ENCODE data around the gene SMARCD1.
"Not testable (repeated sequence)": the region's sequence is repeated elsewhere in the genome, so short reads cannot be mapped to it uniquely, and the experiment has no call there.

Gene SMARCD1

DNA sequence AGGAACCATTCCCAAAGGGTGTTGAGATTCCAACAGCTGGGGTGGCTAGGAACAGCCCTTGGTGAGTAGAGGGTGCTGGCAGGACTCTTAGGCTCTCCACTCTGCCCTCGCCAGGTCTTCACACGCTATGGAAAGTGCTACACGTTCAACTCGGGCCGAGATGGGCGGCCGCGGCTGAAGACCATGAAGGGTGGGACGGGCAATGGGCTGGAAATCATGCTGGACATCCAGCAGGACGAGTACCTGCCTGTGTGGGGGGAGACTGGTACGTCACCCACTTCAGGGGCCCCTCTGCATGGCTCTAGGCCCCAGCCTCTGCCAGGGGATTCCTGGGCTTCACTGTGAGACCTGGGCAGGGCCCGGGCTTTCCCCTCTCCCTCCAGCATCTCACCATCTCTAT lies 8.0 kb upstream of the SMARCD1 start:
- no peak for DNase-seq (ENCODE audit: low read depth in 2 of 2)

DNA sequence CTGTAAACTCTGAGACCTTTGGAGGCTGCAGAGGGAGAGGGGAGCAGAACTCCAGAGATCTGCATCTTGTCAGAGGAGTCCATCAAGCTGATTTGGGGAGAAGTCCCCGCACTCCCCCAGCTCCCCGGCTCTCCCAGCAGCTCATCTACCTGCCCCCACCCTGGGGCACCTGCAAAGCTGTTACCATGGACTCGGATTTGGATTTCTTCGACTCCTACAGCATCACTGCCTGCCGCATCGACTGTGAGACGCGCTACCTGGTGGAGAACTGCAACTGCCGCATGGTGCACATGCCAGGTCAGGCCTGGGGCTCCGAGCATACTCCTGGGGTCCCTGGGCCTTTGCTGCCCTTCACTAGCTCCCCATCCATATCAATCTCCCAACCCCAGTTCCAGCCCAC lies 6.9 kb upstream of the SMARCD1 start:
- DNase-seq (ENCODE audit: low read depth in 2 of 2), result no peak

DNA sequence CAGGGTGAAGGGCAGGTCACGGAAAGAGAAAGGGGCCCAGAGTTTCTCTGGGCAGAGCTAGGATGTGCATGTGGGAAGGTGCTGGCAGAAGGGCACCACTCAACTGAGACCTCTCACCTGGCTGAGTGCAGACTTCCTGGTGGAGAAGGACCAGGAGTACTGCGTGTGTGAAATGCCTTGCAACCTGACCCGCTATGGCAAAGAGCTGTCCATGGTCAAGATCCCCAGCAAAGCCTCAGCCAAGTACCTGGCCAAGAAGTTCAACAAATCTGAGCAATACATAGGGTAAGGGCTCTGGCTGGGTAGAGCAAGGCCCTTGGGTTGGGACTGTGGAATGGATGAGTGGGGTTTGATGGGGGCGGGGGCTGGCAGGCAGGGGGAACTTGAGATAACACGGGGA lies 5.4 kb upstream of the SMARCD1 start:
- DNase-seq (ENCODE audit: low read depth in 2 of 2), result no peak

DNA sequence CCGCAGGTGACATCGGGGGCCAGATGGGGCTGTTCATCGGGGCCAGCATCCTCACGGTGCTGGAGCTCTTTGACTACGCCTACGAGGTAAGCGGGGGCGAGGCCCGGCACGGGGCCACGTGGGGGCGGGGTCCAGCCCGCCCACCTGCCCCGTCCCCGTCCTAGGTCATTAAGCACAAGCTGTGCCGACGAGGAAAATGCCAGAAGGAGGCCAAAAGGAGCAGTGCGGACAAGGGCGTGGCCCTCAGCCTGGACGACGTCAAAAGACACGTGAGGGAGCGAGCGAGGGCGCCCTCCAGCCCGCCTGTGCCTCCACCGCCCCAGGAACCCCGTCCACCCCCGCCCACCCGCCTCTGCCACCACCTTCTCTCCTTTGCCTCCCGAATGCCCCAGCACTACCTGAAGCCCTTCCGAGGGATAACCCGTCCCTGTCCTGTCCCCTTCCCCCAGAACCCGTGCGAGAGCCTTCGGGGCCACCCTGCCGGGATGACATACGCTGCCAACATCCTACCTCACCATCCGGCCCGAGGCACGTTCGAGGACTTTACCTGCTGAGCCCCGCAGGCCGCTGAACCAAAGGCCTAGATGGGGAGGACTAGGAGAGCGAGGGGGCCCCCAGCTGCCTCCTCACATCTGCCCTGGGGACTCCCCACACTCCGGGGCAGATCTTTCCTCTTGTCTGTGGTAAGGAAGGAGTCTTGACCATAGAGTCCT lies 3.9 kb upstream of the SMARCD1 start:
- DNase-seq (ENCODE audit: low read depth in 2 of 2), result no peak

DNA sequence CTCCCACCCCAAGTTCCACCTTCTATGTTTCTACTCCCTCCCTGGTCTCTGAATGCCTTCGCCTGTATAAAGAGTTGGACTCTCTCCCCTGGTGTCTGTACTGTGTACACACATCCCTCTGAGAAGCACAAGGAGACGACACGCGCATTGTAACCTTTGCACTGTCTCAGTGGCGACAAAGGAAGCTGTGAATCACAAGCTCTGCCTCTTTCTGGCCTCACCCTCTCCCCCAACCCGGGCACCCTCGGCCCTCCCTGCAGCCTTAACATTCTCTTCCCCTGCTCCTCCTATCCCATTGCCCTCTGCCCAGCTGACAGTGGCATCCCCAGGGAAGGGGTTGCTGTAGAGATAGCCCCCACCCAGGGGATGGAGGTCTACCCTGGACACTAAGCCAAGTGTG lies 2.5 kb upstream of the SMARCD1 start:
- no peak for DNase-seq (ENCODE audit: low read depth in 2 of 2)

DNA sequence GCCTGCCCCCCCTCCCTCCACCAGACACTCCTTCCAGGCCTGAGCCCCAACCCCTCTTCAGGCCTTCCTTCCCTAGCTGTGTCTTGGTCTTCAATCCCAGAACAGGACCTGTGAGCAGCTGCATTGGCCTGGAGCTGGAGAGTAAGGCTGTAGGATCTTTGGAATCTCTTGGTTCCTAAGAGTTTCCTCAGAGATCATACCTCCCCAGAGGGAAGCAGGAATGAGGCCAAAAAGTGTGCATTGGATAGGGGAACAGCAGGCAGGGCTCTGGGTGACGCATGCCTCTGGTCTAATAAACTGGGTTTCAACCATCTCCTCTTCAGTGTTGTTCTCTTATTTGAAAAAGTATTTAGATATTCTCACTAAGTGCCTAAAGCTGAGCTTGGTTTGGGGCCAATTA lies 1.8 kb upstream of the SMARCD1 start:
- no peak for DNase-seq (ENCODE audit: low read depth in 2 of 2)

DNA sequence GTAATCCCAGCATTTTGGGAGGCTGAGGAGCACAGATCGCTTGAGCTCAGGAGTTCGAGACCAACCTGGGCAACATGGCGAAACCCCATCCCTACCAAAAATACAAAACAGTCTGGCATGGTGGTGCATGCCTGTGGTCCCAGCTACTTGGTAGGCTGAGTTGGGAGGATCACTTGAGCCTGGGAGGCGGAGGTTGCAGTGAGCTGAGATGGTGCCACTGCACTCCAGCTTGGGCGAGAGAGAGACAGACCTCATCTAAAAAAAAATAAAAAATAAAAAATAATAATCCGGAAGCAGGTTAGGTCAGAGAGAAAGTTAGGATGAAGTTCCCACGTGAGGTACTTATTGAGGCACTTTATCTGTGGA lies 750 bp upstream of the SMARCD1 start:
- DNase-seq (ENCODE audit: low read depth in 2 of 2), result not testable (repeated sequence)

DNA sequence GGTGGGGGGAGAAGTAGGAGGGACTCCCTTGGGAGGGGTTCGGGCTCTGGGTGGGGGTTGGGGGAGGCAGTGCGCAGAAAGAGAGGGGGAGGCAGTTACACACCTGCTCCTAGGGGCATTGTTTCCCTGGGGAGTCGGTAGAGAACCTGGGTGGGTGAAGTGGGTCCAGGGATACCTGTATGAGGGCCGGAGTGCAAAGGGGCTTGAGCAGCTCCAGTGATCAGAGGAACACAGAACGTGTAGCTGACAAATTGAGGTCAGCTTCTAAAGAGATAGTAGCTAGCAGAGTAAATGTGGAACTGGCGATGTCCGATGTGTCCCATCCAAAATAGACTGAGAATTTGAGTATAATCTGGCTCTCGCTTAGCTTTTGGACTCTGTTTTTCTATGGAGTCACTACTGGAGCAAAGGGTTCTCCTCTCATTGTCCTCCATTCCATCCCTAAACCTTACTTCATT lies 502 bp downstream of the SMARCD1 start:
- DNase-seq (ENCODE audit: low read depth in 2 of 2), result no peak

DNA sequence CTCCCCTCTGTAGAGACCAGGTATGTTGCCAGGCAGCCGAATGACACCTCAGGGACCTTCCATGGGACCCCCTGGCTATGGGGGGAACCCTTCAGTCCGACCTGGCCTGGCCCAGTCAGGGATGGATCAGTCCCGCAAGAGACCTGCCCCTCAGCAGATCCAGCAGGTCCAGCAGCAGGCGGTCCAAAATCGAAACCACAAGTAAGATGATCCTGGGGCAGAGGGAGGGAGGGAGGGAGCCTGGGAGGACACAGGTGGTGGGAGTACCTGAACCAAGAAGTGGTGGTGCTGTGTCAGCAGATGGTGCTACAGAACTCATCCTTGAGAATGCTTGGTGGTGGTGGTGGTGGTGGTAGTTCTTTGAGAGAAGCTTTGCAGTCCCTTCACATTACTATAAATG lies 1.0 kb downstream of the SMARCD1 start:
- no peak for DNase-seq (ENCODE audit: low read depth in 2 of 2)

DNA sequence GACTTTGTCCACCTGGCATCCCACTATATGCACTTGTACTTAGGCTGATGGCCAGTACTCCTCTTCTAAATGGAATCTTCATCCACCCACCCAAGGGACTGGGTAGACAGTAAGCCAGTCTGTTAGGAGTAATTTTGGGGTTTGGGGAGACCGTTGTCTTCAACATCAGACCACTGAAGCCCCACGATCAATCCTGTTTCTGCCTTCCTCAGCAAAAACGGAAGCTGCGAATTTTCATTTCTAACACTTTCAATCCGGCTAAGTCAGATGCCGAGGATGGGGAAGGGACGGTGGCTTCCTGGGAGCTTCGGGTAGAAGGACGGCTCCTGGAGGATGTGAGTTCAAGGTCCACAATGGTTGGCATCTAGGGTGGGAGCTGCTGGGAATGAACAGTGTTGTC lies 2.0 kb downstream of the SMARCD1 start:
- no peak for DNase-seq (ENCODE audit: low read depth in 2 of 2)

DNA sequence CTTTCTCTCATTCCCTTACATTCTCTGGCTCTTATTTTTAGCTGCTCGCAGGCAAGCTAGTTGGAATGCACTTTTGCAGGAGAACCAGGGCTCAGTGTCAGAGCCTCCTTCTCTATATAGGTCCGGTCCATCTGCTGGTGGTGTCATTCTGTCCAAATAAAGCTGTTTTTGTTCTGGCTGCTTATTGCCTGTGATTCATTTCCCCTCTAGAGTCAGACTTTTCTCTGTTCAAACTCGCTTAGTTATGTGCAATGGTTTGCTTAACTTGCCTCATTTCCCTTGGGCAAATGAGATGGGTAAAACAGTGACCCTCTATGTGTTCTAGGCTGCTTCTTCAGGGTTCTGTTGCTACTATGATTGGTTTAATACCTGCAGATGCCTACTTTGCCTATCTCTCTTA lies 2.9 kb downstream of the SMARCD1 start:
- DNase-seq (ENCODE audit: low read depth in 2 of 2), result no peak

DNA sequence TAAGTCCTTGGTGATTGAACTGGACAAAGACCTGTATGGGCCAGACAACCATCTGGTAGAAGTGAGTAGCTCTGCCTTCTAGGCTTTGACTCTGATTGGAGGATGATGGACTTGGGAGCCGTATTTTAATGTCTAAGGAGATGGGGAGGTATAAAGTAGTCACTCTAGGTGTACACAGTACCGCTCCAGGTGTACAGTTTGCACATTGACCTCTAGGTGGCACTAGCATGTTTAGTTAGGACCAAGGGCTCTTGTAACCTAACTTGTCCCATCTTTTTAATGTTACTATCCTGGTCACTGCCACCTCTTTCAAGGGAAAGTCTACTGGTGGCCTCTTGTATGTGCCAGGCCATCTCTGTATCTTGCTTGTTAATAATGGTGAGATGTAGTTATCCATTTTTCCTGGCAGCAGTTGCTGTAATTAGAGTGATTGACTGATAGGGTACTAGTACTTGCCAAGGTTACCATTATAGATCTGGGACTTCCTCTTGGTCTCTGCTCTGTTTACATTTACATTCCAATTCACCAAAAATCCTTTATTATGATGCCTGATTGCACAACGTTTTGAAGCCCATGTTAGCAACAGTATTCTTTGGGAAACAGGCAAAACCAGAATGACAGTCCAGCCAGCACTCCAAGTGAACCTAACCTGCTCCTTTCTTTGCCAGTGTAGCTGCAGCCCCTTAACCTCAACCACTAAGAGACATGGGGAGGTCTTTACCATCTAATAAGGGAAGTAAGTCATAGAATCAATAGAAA lies 3.6 kb downstream of the SMARCD1 start:
- DNase-seq (ENCODE audit: low read depth in 2 of 2), result peak in 1 of 2 donors; percentile 44

DNA sequence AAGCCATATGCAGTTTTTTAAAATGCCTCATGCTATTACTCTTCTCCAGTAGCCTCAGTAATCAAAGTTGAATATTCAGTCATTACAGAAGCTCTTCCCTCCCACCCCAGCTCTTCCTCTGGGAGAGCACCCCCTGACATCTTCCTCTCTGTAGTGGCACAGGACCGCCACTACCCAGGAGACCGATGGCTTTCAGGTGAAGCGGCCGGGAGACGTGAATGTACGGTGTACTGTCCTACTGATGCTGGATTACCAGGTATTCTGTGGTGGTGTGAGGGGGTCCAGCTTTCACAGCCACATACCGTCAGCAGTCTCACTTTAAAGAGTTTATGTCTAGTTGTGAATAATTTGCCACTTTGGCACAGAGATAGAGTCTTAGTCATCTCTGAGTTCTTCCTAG lies 4.6 kb downstream of the SMARCD1 start:
- no peak for DNase-seq (ENCODE audit: low read depth in 2 of 2)

DNA sequence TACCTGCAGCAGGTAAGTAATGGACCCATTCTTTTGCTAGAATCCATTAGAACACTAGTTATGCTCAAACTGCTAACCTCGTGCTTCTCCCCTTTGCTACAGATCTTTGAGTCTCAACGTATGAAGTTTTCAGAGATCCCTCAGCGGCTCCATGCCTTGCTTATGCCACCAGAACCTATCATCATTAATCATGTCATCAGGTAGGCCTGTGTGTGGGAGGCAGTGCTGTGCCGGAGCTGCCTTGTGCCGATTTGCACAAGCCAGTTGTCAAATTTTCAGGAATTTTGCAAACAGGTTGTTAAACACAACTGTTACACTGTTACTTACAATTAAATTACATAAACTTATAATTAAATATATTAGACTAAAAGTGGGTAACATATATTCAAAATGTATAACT lies 5.2 kb downstream of the SMARCD1 start:
- DNase-seq (ENCODE audit: low read depth in 2 of 2), result no peak

DNA sequence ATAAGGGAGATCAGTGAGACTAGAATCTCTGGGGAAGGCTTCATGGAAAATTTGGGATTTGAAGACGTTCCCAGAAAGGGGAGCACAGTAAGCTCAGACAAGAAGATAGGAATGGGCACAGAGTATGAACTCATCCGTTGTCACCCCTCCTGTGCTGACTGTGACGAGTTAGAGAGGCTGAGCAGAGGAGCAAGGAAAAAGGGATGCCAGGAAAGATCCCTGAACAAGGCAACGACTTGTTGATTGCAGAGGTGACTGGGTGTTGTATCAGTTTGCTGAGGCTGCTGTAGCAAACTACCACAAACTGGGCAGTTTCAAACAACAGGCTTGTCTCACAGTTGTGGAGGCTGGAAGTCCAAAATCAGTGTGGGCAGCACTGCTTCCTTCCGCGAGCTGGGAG lies 12.8 kb downstream of the SMARCD1 start:
- DNase-seq (ENCODE audit: low read depth in 2 of 2), result no peak

DNA sequence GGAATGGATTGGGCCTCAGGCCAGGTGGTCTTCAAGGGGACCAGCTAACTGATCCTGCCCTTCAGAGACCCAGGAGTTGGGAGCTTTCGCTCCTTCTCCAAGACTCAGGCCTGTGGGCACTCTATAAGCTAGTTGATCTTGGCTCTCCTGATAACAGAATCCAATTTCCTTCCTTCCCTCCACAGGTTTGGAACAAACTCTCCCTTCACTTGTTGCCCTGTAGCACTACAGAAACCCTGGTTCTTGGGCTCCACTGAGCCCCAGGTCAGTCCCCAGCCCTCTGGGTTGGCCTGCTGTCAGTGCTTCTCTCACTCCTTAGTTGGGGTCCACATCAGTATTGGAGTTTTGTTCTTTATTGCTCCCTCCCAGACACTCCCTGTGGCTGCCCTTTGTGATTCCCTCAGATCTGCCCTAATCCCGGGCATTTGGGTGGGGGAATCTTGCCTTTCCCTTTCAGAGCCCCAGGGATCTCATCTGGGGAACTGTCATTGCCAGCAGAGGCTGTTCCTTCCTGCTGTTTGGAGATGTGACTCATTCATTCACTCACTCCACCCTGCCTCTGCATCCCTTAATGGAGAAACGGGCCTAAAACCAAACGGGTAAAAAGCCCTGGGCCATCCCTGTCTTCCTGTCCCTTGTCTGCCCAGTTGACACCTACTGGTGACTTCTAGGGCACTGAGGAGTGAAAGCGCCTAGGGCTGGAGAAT lies 14.3 kb downstream of the SMARCD1 start:
- DNase-seq (ENCODE audit: low read depth in 2 of 2), result no peak

DNA sequence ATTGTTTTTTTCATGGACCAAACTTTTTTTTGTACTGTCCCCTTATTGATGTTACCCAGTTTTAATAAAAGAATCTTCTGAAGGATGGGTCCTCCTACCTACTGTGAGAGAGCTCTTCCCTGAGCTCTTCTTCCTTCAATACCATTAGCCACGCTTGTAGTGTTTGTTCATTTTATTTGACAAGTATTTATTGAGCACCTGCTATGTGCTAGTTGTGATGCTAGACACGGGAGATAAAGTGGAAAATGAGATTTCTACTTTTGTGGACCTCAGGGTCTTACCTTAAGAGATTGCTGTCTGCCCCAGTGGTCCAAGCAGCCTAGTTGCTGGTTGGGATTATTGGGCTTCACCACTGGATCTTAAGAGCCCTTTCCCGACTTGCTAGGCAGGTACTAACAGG lies 15.4 kb downstream of the SMARCD1 start:
- no peak for DNase-seq (ENCODE audit: low read depth in 2 of 2)

DNA sequence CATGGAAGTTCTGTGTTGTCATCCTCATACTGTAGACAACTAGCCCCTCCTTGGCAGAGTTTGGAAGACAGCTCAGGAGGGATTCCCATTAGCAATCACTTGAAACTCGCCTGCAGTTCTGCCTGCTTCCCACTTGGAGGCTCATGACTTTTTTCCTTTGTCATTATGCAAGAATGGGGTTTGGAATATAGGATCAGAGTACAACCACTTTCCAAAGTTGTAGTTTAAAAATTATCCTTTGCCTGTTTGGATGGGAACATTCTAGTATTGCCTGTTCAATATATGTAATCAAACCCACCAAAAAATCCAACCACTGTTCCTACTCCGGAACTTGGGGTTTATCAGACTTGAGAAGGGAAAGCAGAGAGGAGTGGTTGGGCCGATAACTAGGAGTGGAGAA lies 16.5 kb downstream of the SMARCD1 start:
- no peak for DNase-seq (ENCODE audit: low read depth in 2 of 2)

DNA sequence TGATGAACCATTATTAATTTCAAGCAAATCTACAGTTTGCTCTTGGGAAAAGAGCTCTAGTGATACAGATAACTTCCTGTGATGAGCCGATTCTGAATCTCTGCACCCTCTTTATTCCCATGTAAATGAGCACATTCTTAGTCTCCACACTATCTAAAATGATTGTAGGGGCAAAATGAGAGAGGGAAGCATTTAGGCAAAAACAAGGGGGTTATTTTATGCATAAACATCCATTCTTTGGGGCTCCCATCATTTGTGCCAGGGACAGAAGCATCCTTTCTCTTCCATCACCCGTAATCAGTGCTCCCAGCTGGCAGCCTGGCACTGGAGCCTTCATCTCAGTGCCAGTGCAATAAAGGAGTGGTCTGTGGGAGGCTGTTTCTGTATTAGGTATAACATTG lies 17.0 kb downstream of the SMARCD1 start:
- no peak for DNase-seq (ENCODE audit: low read depth in 2 of 2)

DNA sequence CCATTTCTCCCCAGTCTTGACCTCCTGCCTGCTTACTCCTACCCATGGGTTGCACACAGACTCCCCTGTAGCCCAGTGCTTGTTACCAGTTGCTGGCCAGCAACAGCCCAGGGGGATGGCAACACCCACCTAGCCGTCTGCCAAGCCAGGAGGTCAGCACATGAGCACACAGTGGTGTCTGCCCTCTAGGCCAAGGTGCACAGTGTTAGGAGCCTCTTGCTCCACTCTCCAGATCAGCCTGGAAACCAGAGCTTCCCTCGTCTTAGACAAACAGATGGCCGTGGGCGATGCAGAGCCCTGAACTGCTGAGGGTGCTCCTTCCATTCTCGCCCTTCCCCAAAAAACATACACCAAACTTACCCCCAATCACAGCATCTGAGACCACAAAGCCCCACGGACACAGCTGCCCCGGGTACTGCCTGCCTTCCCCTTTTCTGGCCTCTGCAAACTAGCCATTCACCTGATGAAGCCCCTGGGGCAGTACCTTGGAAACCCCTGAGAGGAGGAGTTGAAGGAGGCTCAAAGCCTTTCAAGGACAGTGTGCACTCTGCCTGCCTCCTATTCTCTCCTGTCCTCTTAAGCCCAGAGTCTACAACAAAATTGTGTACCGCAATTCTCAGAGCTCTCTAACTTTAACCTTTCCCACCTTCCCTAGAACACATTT lies 17.6 kb downstream of the SMARCD1 start:
- DNase-seq (ENCODE audit: low read depth in 2 of 2), result no peak

DNA sequence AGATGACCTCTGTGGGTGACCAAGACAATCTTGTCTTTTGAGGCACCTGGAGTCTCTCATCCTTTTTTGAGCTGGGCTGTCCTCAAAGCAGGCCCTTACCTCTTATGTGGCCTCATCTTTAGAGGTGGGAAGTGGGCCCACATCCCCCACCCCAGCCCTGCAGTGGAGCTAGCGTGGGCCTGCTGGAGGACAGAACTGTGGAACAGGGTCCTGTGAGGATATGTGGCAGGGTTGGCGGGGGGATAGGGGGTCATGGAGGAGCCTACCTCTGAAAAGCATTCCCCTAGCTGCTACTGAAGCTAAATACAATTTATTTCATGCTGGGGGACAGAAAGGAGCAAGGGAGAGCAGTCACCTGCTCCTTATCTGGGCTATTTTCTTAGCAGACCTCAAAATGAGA lies 18.2 kb downstream of the SMARCD1 start:
- no peak for DNase-seq (ENCODE audit: low read depth in 2 of 2)

DNA sequence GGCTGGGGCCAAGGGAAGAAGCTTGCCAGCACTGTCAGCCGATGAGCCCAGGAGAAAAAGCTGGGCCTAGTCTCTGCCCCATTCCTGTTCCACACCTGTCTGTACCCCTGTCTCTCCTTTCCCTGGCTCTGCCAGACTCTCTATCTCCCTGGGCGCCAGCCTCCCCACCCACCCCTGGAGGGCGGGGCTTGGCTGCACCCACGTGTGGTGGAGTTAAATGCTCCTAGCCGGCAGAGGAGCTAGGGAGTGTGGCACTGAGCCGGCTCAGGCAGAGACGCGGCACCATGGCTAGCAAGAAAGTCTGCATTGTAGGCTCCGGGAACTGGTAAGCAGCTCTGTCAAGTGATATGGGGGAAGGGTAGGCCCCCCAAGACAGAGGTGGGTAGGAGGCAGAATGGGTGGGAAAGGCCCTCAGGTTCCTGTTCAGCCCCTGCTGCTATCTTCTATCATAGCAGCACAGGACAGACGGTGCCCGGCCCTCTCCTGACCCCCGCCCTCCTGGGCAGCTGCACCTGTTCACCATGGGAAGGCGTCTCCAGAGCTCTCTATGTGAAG lies 18.7 kb downstream of the SMARCD1 start, which contains the start of gene GPD1:
Gene GPD1 (plus strand): TSS at position 242 of the 555 bp plus-strand sequence. CDS start 43 bp downstream, at position 285.
- DNase-seq (ENCODE audit: low read depth in 2 of 2), result no peak
